ENCODE results near the gene IMMT.

DNA sequence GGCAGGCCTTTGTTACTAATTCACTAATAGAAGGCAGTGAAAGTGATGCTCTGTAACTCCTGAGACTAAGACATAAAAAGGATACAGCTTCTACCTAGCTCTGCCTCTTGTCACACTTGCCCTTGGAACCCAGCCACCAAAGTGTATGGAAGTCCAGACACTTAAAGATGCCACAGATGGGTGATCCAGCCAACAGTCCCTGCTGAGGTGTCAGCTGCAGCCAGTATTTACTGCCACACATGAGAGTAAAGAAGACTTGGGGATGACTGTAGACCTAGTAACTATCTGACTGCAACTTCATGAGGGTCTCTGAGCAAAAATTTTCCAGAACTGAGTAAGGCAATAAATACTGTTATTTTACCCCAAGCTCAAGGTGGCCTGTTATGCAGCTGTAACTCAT, 8.8 kb downstream of the IMMT start:
- TF ChIP-seq POLR2AphosphoS5 (IDR thresholded peaks at IDR 0.05; ENCODE audit: low read depth, low read length) (no peak), POLR2A (IDR thresholded peaks at IDR 0.05; ENCODE audit: control extremely low read depth in 1 of 2, low read depth in 2 of 2, low read length in 2 of 2) (no peak), TAF1 (IDR thresholded peaks at IDR 0.05; ENCODE audit: low read depth, low read length) (no peak), SAP30 (IDR thresholded peaks at IDR 0.05; ENCODE audit: insufficient read depth, insufficient replicate concordance, low read length) (no peak), YY1 (IDR thresholded peaks at IDR 0.05; ENCODE audit: low read depth, low read length) (no peak), GABPA (IDR thresholded peaks at IDR 0.05; ENCODE audit: borderline replicate concordance, insufficient read depth, low read length) (no peak), EZH2 (IDR thresholded peaks at IDR 0.05; ENCODE audit: low read depth, low read length, severe bottlenecking) (no peak), TCF12 (IDR thresholded peaks at IDR 0.05; ENCODE audit: low read depth, low read length) (no peak), CHD2 (IDR thresholded peaks at IDR 0.05; ENCODE audit: low read length) (no peak)
- TF ChIP-seq, protein P1, sequence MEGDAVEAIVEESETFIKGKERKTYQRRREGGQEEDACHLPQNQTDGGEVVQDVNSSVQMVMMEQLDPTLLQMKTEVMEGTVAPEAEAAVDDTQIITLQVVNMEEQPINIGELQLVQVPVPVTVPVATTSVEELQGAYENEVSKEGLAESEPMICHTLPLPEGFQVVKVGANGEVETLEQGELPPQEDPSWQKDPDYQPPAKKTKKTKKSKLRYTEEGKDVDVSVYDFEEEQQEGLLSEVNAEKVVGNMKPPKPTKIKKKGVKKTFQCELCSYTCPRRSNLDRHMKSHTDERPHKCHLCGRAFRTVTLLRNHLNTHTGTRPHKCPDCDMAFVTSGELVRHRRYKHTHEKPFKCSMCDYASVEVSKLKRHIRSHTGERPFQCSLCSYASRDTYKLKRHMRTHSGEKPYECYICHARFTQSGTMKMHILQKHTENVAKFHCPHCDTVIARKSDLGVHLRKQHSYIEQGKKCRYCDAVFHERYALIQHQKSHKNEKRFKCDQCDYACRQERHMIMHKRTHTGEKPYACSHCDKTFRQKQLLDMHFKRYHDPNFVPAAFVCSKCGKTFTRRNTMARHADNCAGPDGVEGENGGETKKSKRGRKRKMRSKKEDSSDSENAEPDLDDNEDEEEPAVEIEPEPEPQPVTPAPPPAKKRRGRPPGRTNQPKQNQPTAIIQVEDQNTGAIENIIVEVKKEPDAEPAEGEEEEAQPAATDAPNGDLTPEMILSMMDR (IDR thresholded peaks at IDR 0.05; ENCODE audit: control extremely low read depth in 1 of 3, insufficient read depth in 1 of 3, low read depth in 1 of 3, low read length in 3 of 3), result no peak

All from H1 (cell line).